Stimulated activated naive CD8-positive, alpha-beta T cell treated with anti-CD3 and anti-CD28 coated beads, Interleukin-15, amount 100 ng/mL, for 72 hours (primary cell): ENCODE measurements around the gene GRIK4.

Experiments used
- ATAC-seq: fragments of 150-1000 bp; cut with Tn5 transposase; 2 replicates; pipeline ENCODE4 v1.10.0; 2021; ENCODE audit warnings: mild to moderate bottlenecking, moderate library complexity
- DNase-seq, 2 donors: peaks; one replicate each; pipeline ENCODE4 v3.0.0; 2021 to 2022
- H3K27ac Mint-ChIP-seq, 2 donors: one replicate each; pipeline ENCODE4 v1.8.0; 2022; ENCODE audit warnings: mild to moderate bottlenecking in 2 of 2, mixed read lengths in 2 of 2, moderate library complexity in 2 of 2
- H3K27me3 Mint-ChIP-seq: one replicate; pipeline ENCODE4 v1.8.0; 2022; ENCODE audit warnings: mixed read lengths
- H3K4me1 Mint-ChIP-seq: one replicate; pipeline ENCODE4 v1.8.0; 2022; ENCODE audit warnings: mild to moderate bottlenecking, mixed read lengths
- H3K4me3 Mint-ChIP-seq, 2 donors: one replicate each; pipeline ENCODE4 v1.8.0; 2022; ENCODE audit warnings: mild to moderate bottlenecking in 2 of 2, mixed read lengths in 2 of 2, moderate library complexity in 1 of 2
- H3K9me3 Mint-ChIP-seq, 2 donors: one replicate each; pipeline ENCODE4 v1.8.0; 2022; ENCODE audit warnings: mixed read lengths in 2 of 2

Gene GRIK4

DNA sequence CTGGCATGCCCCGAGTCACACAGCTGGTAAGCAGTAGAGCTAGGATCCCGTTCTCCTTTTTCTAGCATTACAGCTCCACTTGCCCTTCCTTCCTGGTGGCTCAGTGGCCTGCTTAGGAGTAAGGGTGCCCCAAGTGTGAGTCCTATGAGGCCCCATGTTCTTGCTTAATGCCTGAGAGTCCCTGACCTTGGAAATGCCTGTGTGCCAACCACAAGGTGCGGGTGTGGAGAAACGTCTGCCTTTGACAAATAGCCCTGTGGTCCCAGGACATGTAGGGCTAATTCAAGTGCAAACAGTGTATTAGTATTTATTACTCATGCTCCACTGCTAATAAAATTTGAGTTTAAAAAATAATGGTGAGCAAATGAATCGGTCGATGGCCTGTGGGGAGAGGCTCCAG, 18.4 kb downstream of the GRIK4 start:
- DNase-seq (no peak), ATAC-seq (no peak)
- Mint-ChIP-seq H3K4me3 (no peak overlapping the region), H3K9me3 (no peaks in the 10 kb centered on the region), H3K27ac (peak overlapping the region in 1 of 2 donors; percentile 59), H3K4me1 (no peaks in the 10 kb centered on the region), H3K27me3 (peaks cover 64% of the 10 kb centered on the region)

DNA sequence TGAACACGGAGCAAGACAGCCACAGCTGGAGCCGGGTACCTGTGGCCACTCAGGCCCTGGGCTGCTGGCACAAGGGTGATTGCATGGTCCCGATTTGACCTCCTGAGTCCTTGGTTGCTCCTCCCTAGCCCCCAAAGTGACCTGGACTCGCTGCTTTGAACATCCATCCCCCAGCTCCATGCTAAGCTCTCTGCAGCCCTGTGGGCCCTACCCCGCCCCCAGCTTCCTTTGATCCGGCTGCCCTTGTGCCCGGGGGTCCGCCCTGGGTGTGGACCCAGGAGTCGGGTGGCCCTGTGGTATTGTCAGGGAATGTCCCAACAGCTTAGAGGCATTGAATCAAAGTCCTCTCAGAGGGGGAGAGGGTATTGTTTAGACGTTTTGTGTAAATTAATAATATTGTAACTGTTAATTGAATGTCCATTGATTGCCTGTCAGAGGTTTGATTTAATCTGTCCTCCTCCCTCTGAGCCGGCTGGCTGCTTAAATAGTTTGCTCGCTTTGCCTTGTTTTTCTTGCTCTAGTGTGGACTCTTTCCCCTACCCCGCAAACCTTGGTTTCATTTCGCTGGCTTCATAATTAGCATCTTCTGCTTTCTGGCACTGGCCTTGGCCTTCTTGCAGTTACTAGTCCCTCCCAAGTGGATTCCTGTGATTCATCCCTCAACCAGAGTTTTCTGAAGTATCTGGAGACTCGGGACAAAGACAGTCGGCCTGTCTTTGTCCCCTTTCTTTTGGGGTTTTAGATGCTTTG, 20.7 kb downstream of the GRIK4 start:
- Mint-ChIP-seq H3K9me3 (no peaks in the 10 kb centered on the region), H3K27me3 (peaks cover 55% of the 10 kb centered on the region), H3K27ac (no peak overlapping the region), H3K4me3 (no peak overlapping the region), H3K4me1 (no peaks in the 10 kb centered on the region)
- ATAC-seq, result no peak
- no peak for DNase-seq

GRCh38 chr11:120532832-120533196, 21.3 kb downstream of the GRIK4 start:
- Mint-ChIP-seq H3K27me3 (peaks cover 55% of the 10 kb centered on the region), H3K9me3 (no peaks in the 10 kb centered on the region), H3K4me3 (no peak overlapping the region), H3K4me1 (no peaks in the 10 kb centered on the region), H3K27ac (peak overlapping the region in 1 of 2 donors; percentile 92)
- DNase-seq (no peak), ATAC-seq (no peak)

DNA sequence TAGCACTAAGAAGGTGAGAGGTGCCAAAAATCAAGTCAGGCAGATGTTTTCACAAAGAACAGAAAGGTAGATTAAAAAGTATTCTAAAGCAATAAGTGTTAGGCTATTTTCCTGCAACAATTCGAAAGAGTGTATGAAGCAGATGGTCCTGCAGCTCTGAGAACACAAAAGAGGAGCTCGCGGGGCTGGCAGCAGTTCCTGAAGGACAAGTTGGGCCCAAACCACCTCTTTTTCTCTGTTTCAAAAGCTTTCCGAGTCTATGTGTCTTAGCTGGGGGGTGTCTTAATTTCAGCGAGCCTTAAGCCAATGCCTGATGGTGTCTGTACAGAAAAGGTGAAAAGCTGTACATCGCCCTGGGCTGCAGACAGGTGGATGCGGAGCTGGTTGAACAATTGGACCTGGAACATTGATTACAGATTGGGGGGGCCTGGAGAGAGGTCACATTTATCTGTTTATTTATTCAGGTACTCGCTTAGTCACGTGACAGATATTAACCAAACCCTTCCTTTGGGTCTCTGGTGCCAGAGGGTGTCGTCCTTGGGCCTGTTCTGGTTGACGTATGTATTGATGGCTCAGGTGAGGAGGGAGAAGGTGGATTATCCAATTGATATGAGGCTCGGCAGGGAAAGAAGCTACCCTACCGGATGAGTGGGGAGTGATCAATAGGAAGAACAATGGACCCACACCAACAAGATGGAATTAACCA, 24.7 kb downstream of the GRIK4 start:
- DNase-seq (no peak), ATAC-seq (no peak)
- Mint-ChIP-seq H3K27me3 (peaks cover 37% of the 10 kb centered on the region), H3K4me1 (no peaks in the 10 kb centered on the region), H3K27ac (no peak overlapping the region), H3K9me3 (no peaks in the 10 kb centered on the region), H3K4me3 (no peak overlapping the region)

- Mint-ChIP-seq H3K4me3 (no peak overlapping the region), H3K9me3 (no peaks in the 10 kb centered on the region), H3K27ac (no peak overlapping the region), H3K27me3 (peaks cover 35% of the 10 kb centered on the region), H3K4me1 (no peaks in the 10 kb centered on the region)
- DNase-seq (no peak), ATAC-seq (no peak)
Observed at GRCh38 chr11:120536797-120537169, 25.2 kb downstream of the GRIK4 start.

DNA sequence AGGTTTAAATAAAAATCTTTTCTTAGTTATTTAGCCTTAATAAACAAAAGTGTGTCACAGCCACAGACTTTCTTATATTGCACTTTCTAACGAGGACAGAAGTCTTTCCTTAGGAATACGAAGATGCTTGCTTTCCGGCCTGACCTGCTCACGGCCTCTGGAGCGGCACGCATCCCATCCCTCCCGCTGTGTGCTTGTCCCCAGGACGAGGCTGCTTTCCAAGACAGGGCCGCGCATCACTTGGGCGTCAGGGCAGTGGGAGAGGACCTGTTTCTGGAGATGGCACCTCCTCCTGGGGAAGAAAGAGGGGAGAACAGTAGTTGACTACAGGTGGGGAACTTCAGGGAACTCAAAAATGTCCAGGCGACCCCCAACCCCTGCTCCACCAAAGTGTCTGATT, 26.4 kb downstream of the GRIK4 start:
- Mint-ChIP-seq H3K9me3 (no peaks in the 10 kb centered on the region), H3K27me3 (peaks cover 26% of the 10 kb centered on the region), H3K4me3 (no peak overlapping the region), H3K4me1 (no peaks in the 10 kb centered on the region), H3K27ac (no peak overlapping the region)
- DNase-seq (no peak), ATAC-seq (no peak)

GRCh38 chr11:120538707-120539106, 27.2 kb downstream of the GRIK4 start:
- Mint-ChIP-seq H3K4me3 (no peak overlapping the region), H3K27ac (no peak overlapping the region), H3K9me3 (no peaks in the 10 kb centered on the region), H3K27me3 (peaks cover 22% of the 10 kb centered on the region), H3K4me1 (no peaks in the 10 kb centered on the region)
- no peak for DNase-seq
- no peak for ATAC-seq

DNA sequence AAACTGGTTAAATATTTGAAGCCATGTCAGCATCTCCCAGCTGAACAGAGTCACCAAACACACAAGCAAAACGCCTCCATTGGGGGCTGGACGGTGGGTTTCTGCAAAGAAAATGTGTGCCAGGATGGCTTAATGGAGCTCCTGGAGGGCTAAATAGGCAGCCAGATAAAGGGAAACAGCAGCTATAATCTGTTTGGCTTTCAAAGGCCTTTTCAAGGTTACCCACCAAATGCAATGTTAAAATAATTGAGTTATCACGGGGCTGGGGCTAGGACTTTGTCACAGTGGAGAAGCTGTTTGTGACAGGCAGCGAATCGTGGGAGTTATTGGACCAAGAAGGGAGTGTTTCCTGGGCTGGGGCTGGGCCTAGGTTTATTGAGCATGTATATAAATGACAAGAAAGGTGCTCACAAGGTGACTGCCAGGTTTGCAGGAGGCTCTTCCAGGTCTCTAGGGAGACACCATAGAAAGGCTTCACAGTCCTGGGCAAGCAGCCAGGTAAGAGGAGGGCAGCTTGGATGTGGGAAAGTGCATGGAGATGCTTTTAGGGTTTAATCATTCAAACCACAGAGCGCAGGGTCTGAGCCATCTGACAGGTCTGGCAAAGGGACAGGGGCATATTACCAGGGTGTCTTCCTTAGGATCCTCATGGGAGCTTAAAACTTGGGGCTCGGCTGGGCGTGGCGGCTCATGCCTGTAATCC, 28.3 kb downstream of the GRIK4 start:
- no peak overlapping the region for H3K27ac Mint-ChIP-seq
- ATAC-seq (no peak), DNase-seq (no peak)
- peaks cover 11% of the 10 kb centered on the region for H3K27me3 Mint-ChIP-seq
- no peak overlapping the region for H3K4me3 Mint-ChIP-seq
- no peaks in the 10 kb centered on the region for H3K4me1 Mint-ChIP-seq
- H3K9me3 Mint-ChIP-seq, result no peaks in the 10 kb centered on the region

- Mint-ChIP-seq H3K4me3 (no peak overlapping the region), H3K27ac (peak overlapping the region in 1 of 2 donors; percentile 38), H3K27me3 (peaks cover 9% of the 10 kb centered on the region), H3K4me1 (no peaks in the 10 kb centered on the region), H3K9me3 (no peaks in the 10 kb centered on the region)
- ATAC-seq (no peak), DNase-seq (no peak)
Observed at GRCh38 chr11:120540744-120541465, 29.4 kb downstream of the GRIK4 start.

DNA sequence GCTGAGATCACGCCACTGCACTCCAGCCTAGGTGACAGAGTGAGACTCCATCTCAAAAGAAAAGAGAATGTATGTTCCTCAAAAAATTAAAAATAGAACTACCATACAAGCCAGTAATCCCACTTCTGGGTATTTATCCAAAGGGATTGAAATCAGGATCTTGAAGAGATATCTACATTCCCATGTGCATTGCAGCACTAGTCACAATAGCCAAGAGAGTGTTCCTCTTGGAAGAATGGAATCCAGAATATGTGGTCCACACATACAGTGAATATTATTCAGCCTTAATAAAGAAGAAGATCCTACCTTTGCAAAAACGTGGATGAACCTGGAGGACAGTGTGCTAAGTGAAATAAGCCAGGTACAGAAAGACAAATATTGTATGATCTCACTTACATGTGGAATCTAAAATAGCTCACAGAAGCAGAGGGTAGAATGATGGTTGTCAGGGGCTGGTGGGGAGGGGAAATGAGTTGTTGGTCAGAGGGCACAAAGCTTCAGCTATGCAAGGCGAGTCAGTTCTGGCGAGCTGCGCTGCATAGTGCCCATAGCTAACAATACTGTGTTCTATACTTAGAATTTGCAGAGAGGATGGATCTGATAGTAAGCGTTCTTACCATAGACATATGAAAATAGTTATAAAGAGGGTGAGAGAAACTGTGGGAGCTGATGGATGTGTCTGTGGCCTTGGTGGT, 32.1 kb downstream of the GRIK4 start:
- H3K4me3 Mint-ChIP-seq, result no peak overlapping the region
- no peaks in the 10 kb centered on the region for H3K4me1 Mint-ChIP-seq
- no peak overlapping the region for H3K27ac Mint-ChIP-seq
- H3K9me3 Mint-ChIP-seq, result no peaks in the 10 kb centered on the region
- H3K27me3 Mint-ChIP-seq, result peaks cover 17% of the 10 kb centered on the region
- no peak for DNase-seq
- no peak for ATAC-seq

GRCh38 chr11:120545813-120546212, 34.3 kb downstream of the GRIK4 start:
- H3K4me1 Mint-ChIP-seq, result no peaks in the 10 kb centered on the region
- DNase-seq, result no peak
- peaks cover 33% of the 10 kb centered on the region for H3K27me3 Mint-ChIP-seq
- H3K9me3 Mint-ChIP-seq, result no peaks in the 10 kb centered on the region
- peak; percentile 41 for ATAC-seq
- H3K27ac Mint-ChIP-seq, result no peak overlapping the region
- no peak overlapping the region for H3K4me3 Mint-ChIP-seq

- Mint-ChIP-seq H3K4me3 (no peak overlapping the region), H3K4me1 (no peaks in the 10 kb centered on the region)
- DNase-seq, result no peak
Observed at GRCh38 chr11:120546312-120547205, 35.0 kb downstream of the GRIK4 start.

DNA sequence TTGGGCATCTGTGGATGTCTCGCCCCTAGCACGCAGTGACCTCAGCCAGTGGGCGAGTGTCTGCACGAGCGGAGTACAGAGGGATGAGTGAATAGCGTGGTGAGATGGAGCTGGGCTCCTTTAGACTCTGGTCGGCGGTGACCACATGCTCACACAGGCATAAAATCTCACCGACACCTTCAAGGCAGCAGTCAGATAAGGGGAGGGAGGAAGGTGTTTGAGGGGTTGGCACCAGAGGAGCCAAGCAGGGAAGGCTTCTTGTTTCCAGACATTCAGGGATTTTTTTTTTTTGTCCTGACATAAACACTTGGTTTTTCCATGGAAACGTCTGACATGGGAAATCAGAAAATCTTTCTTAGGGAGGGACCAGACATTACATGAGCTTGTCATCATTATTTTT, 35.8 kb downstream of the GRIK4 start:
- Mint-ChIP-seq H3K27me3 (peaks cover 42% of the 10 kb centered on the region), H3K4me3 (no peak overlapping the region), H3K9me3 (no peaks in the 10 kb centered on the region), H3K4me1 (peaks cover 2% of the 10 kb centered on the region), H3K27ac (peak overlapping the region in 1 of 2 donors; percentile 19)
- ATAC-seq (no peak), DNase-seq (no peak)

More at GRCh38 chr11:120546312-120547205, 35.0 kb downstream of the GRIK4 start:
- Mint-ChIP-seq H3K27ac (no peak overlapping the region), H3K27me3 (peaks cover 37% of the 10 kb centered on the region), H3K9me3 (no peaks in the 10 kb centered on the region)
- no peak for ATAC-seq
